K562 (cell line): ENCODE data around the gene AGO1. TPM values are rescaled to one million over a fixed set of nuclear protein-coding genes. Genes with fewer than 3 reads are reported as not detected.

Experiments
- BRD4 ChIP-seq: fragments of 200-600 bp; sonication (generic); IDR thresholded peaks from 2 replicates; pipeline ENCODE4 v1.6.1; 2017; ENCODE audit warnings: inconsistent platforms
- KLF6 ChIP-seq: fragments of 250-450 bp; sonication (Bioruptor Pico); IDR thresholded peaks from 2 replicates; pipeline ENCODE4 v1.4.0; 2020; ENCODE audit warnings: mild to moderate bottlenecking, moderate library complexity, borderline replicate concordance
- MEF2A ChIP-seq: IDR thresholded peaks from 2 replicates; pipeline ENCODE4 v1.6.1; 2011; ENCODE audit warnings: low read depth, mild to moderate bottlenecking, low read length, moderate library complexity; ENCODE audit not compliant: control insufficient read depth
- POLR2A ChIP-seq: fragments of 450-650 bp; conservative IDR thresholded peaks from 2 replicates; pipeline ENCODE4 v1.6.1; 2016
- RBM25 ChIP-seq: fragments of 200-400 bp; formaldehyde crosslinking; IDR thresholded peaks from 2 replicates; pipeline ENCODE4 v1.6.1; 2018; ENCODE audit warnings: low read length, low read depth, moderate library complexity; ENCODE audit not compliant: severe bottlenecking
- RFX1 ChIP-seq: fragments of 450-650 bp; IDR thresholded peaks from 2 replicates; pipeline ENCODE4 v1.6.1; 2016; ENCODE audit warnings: mild to moderate bottlenecking, moderate library complexity
- SUPT5H ChIP-seq: fragments of 450-650 bp; IDR thresholded peaks from 2 replicates; pipeline ENCODE4 v1.6.1; 2016
- TAF9B ChIP-seq: fragments of 450-650 bp; IDR thresholded peaks from 2 replicates; pipeline ENCODE4 v1.6.1; 2018; ENCODE audit warnings: mild to moderate bottlenecking; ENCODE audit not compliant: partially characterized antibody
- ZKSCAN3 ChIP-seq: fragments of 250-450 bp; sonication (Bioruptor Pico); IDR thresholded peaks from 2 replicates; pipeline ENCODE4 v1.4.0; 2020
- ZNF57 ChIP-seq: fragments of 450-650 bp; formaldehyde crosslinking; IDR thresholded peaks from 2 replicates; pipeline ENCODE4 v1.4.0; 2020; ENCODE audit warnings: mild to moderate bottlenecking, moderate library complexity
- ZNF644 ChIP-seq: fragments of 200-800 bp; sonication (Bioruptor generic); IDR thresholded peaks from 2 replicates; pipeline ENCODE4 v1.6.1; 2016; ENCODE audit warnings: low read depth, missing genetic modification characterization, missing compliant biosample characterization
- polyA plus RNA-seq, 8 experiments: library from polyadenylated mRNA; depleted of rRNA in 4 of 8; stranded (reverse) in 5 of 8; unstranded in 3 of 8; fragments of >200 nt; fragmentation: Nextera tagmentation in 2 of 8; fragmentation: Illumina TruSeq in 1 of 8; extraction: Ambion mirVana in 2 of 8; extraction: Trizol in 1 of 8; gene quantifications; 2 replicates each; pipeline versions ENCODE4 v1.2.1 to v1.2.3, GENCODE V29; 2011 to 2014; ENCODE audit warnings: inconsistent platforms in 1 of 8, missing spikeins in 1 of 8
- total RNA-seq, 7 experiments: library from RNA; depleted of rRNA in 6 of 7; stranded (reverse); fragments of >200 nt in 6 of 7; fragmentation: Illumina TruSeq in 2 of 7; extraction: Trizol in 2 of 7; gene quantifications; 2 replicates each; pipeline versions ENCODE4 v1.2.1 to v1.2.3, GENCODE V29; 2011 to 2021; ENCODE audit warnings: low replicate concordance in 1 of 7
- TF ChIP-seq, protein P1 (sequence below), 2 experiments: fragments of 450-650 bp in 1 of 2; sonication (generic) in 1 of 2; formaldehyde crosslinking in 1 of 2; IDR thresholded peaks; 2 replicates each; pipeline versions ENCODE4 v1.7.1 to v1.9.0; 2016 to 2022; ENCODE audit warnings: inconsistent platforms in 1 of 2, mild to moderate bottlenecking in 1 of 2, missing genetic modification reagents in 1 of 2
- TF ChIP-seq, protein P2 (sequence below): IDR thresholded peaks from 2 replicates; pipeline ENCODE4 v1.6.1; 2011; ENCODE audit warnings: borderline replicate concordance, low read depth, mild to moderate bottlenecking, moderate library complexity, low read length; ENCODE audit not compliant: insufficient read depth, poor library complexity, severe bottlenecking

Gene AGO1
- total and polyA plus RNA-seq, 9 of the 15 experiments (the other 6 are each of a cell fraction or from before 2014, with no cell fraction given), result 7.3 to 64.2 (median 26.0) TPM

DNA sequence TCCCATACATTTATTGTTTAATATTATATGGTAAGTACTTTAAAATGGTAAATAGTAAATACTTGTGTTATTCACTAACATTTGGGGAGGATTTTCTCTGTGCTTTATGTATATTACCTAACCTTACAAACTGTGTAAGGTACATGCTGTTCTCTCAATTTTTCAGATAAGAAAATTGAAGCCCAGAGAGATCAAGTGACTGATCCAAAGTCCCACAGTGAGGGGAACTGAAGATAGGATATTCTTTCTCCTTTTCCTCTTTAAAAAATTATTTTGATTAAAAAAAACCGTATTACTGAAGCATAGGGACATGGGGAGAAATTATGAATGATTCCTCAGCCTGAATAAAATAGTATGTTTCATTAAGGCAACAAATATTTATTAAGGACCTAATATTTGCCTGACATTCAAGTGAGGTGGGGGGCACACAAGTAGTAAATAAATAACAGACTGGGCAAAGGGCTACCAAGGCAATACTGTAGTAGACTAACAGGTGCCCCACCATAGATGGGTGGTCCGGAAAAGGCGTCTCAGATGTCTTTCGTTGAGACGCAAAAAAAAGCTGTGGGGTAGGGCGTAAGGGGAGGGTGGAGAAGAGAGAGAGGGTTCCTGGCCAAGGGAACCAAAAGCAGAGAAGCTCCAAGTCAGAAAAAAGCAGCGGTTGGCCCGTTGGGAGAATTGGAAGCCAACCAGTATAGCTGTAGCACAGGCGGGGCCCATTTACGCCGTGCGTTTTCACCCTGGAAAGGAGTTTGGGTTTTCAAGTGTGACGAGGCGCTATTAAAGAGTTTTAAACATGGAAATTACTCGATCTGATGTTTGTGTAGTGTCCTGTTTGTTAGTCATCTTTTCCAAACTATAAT lies 47.0 kb downstream of the AGO1 start (continued):
- TF ChIP-seq MEF2A (no peak), ZNF644 (tag) (0 out of 2 replicates have a peak, but pooled peaks have one; percentile 22), TAF9B (peak; percentile 20), RBM25 (peak; percentile 19), ZNF57 (0 out of 2 replicates have a peak, but pooled peaks have one; percentile 33), ZKSCAN3 (CRISPR knock-in tag) (no peak), POLR2A (peak; percentile 54; the same call in 1 of the 2 replicates), BRD4 (no peak), KLF6 (CRISPR knock-in tag) (no peak), SUPT5H (peak; percentile 63), RFX1 (no peak)
- TF ChIP-seq, protein P1, sequence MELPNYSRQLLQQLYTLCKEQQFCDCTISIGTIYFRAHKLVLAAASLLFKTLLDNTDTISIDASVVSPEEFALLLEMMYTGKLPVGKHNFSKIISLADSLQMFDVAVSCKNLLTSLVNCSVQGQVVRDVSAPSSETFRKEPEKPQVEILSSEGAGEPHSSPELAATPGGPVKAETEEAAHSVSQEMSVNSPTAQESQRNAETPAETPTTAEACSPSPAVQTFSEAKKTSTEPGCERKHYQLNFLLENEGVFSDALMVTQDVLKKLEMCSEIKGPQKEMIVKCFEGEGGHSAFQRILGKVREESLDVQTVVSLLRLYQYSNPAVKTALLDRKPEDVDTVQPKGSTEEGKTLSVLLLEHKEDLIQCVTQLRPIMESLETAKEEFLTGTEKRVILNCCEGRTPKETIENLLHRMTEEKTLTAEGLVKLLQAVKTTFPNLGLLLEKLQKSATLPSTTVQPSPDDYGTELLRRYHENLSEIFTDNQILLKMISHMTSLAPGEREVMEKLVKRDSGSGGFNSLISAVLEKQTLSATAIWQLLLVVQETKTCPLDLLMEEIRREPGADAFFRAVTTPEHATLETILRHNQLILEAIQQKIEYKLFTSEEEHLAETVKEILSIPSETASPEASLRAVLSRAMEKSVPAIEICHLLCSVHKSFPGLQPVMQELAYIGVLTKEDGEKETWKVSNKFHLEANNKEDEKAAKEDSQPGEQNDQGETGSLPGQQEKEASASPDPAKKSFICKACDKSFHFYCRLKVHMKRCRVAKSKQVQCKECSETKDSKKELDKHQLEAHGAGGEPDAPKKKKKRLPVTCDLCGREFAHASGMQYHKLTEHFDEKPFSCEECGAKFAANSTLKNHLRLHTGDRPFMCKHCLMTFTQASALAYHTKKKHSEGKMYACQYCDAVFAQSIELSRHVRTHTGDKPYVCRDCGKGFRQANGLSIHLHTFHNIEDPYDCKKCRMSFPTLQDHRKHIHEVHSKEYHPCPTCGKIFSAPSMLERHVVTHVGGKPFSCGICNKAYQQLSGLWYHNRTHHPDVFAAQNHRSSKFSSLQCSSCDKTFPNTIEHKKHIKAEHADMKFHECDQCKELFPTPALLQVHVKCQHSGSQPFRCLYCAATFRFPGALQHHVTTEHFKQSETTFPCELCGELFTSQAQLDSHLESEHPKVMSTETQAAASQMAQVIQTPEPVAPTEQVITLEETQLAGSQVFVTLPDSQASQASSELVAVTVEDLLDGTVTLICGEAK (IDR thresholded peaks at IDR 0.05), result peak; percentile 22; the same call in 1 of the 2 replicates
- TF ChIP-seq, protein P1 (CRISPR knock-in tag; IDR thresholded peaks at IDR 0.05), result no peak
- TF ChIP-seq, protein P2, sequence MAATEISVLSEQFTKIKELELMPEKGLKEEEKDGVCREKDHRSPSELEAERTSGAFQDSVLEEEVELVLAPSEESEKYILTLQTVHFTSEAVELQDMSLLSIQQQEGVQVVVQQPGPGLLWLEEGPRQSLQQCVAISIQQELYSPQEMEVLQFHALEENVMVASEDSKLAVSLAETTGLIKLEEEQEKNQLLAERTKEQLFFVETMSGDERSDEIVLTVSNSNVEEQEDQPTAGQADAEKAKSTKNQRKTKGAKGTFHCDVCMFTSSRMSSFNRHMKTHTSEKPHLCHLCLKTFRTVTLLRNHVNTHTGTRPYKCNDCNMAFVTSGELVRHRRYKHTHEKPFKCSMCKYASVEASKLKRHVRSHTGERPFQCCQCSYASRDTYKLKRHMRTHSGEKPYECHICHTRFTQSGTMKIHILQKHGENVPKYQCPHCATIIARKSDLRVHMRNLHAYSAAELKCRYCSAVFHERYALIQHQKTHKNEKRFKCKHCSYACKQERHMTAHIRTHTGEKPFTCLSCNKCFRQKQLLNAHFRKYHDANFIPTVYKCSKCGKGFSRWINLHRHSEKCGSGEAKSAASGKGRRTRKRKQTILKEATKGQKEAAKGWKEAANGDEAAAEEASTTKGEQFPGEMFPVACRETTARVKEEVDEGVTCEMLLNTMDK, result no peak
